Activated CD8-positive, alpha-beta T cell treated with anti-CD3 and anti-CD28 coated beads, Interleukin-2, amount 10 ng/mL, durations not matched to agents 7 days and 5 days (primary cell): Measurements from ENCODE around the gene NOS3. TPM values are rescaled to one million over a fixed set of nuclear protein-coding genes. Genes with fewer than 3 reads are reported as not detected.

Experiments
- ATAC-seq: fragments of 150-1000 bp; cut with Tn5 transposase; one replicate; pipeline ENCODE4 v1.10.0; 2021; ENCODE audit warnings: moderate library complexity
- CTCF ChIA-PET: fragments of 350-600 bp; sonication (Branson Sonifier 250); formaldehyde crosslinking; loops from one replicate; lab custom pipeline; 2021; ENCODE audit warnings: antibody characterized with exemption; lab: Charles Lee
- POLR2A ChIA-PET: fragments of 350-600 bp; sonication (Branson Sonifier 250); formaldehyde crosslinking; loops from one replicate; lab custom pipeline; 2021; ENCODE audit warnings: antibody characterized with exemption; lab: Charles Lee
- DNase-seq: peaks from one replicate; pipeline ENCODE4 v3.0.0-alpha.2; 2020
- H3K27ac Mint-ChIP-seq: one replicate; pipeline ENCODE4 v1.8.0; 2021; ENCODE audit warnings: mild to moderate bottlenecking, mixed read lengths
- H3K27me3 Mint-ChIP-seq: one replicate; pipeline ENCODE4 v1.8.0; 2021; ENCODE audit warnings: low read depth, mixed read lengths
- H3K36me3 Mint-ChIP-seq: one replicate; pipeline ENCODE4 v1.8.0; 2021; ENCODE audit warnings: low read depth, mixed read lengths
- H3K4me1 Mint-ChIP-seq: one replicate; pipeline ENCODE4 v1.8.0; 2021; ENCODE audit warnings: low read depth, mixed read lengths
- H3K4me3 Mint-ChIP-seq: one replicate; pipeline ENCODE4 v1.8.0; 2021; ENCODE audit warnings: mild to moderate bottlenecking, mixed read lengths
- H3K9me3 Mint-ChIP-seq: one replicate; pipeline ENCODE4 v1.8.0; 2022; ENCODE audit warnings: mixed read lengths; ENCODE audit not compliant: insufficient read depth
- total RNA-seq, 2 experiments: library from RNA; stranded (reverse); gene quantifications; one replicate each; pipeline ENCODE4 v1.2.3, GENCODE V29; 2021

NOS3 gene
- total RNA-seq, 2 experiments from 2014 or later: 12.2 to 13.8 TPM

- ATAC-seq (no peak), DNase-seq (no peak)
- Mint-ChIP-seq H3K36me3 (peaks cover 3% of the 10 kb centered on the region), H3K27ac (no peak within 1 kb of the TSS), H3K4me3 (no peak within 1 kb of the TSS), H3K4me1 (peaks cover 17% of the 10 kb centered on the region), H3K9me3 (no peaks in the 10 kb centered on the region), H3K27me3 (peaks cover 12% of the 10 kb centered on the region)
- POLR2A ChIA-PET: interaction anchor here (0.6 kb wide), 1 partner anchor 1678 kb away, joined by 3 read pairs; no protein-coding TSS in a partner anchor
- CTCF ChIA-PET: interaction anchor here (0.6 kb wide), 1 partner anchor 62 kb away, joined by 3 read pairs; no protein-coding TSS in a partner anchor
Observed at GRCh38 chr7:151047976-151048815, 57.4 kb downstream of the NOS3 start, which contains the start of gene ASIC3. TSS of gene ASIC3 (plus strand) at chr7:151048531. CDS start at chr7:151048886, 355 bp downstream.

DNA sequence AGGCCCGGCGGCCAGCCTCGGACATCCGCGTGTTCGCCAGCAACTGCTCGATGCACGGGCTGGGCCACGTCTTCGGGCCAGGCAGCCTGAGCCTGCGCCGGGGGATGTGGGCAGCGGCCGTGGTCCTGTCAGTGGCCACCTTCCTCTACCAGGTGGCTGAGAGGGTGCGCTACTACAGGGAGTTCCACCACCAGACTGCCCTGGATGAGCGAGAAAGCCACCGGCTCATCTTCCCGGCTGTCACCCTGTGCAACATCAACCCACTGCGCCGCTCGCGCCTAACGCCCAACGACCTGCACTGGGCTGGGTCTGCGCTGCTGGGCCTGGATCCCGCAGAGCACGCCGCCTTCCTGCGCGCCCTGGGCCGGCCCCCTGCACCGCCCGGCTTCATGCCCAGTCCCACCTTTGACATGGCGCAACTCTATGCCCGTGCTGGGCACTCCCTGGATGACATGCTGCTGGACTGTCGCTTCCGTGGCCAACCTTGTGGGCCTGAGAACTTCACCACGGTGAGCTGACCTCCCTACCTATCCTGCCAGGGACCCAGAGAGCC is 58.2 kb downstream of the NOS3 start:
- no peak for DNase-seq
- H3K4me3 Mint-ChIP-seq: no peak overlapping the region
- H3K27ac Mint-ChIP-seq: no peak overlapping the region
- peaks cover 21% of the 10 kb centered on the region for H3K4me1 Mint-ChIP-seq
- ATAC-seq: no peak
- POLR2A ChIA-PET: interaction anchor here (0.6 to 1.5 kb wide), 2 partner anchors 56 to 1677 kb away, joined by 3 read pairs; no protein-coding TSS in a partner anchor
- H3K9me3 Mint-ChIP-seq: no peaks in the 10 kb centered on the region
- CTCF ChIA-PET: no interaction called here
- H3K27me3 Mint-ChIP-seq: peaks cover 12% of the 10 kb centered on the region
- peaks cover 3% of the 10 kb centered on the region for H3K36me3 Mint-ChIP-seq

DNA sequence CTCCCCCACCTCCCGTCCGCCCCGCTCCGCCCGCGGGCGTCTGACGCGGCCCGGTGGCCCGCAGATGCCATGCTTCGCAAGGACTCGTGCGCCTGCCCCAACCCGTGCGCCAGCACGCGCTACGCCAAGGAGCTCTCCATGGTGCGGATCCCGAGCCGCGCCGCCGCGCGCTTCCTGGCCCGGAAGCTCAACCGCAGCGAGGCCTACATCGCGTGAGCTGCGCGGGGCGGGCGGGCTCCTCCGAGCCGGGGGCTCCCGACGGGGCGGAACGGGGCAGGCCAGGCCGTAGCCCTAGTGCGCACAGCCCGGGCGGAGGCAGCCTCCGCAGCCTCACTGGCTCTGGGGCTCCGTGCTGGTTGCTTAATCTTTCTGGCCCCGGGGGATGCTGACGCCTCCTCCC is 60.3 kb downstream of the NOS3 start:
- H3K27ac Mint-ChIP-seq: no peak overlapping the region
- no peak overlapping the region for H3K4me3 Mint-ChIP-seq
- DNase-seq: peak; percentile 76
- H3K4me1 Mint-ChIP-seq: peaks cover 23% of the 10 kb centered on the region
- CTCF ChIA-PET: interaction anchor here (1.3 kb wide), 1 partner anchor 59 kb away, joined by 3 read pairs; no protein-coding TSS in a partner anchor
- peaks cover 12% of the 10 kb centered on the region for H3K27me3 Mint-ChIP-seq
- ATAC-seq: peak; percentile 75
- POLR2A ChIA-PET: no interaction called here
- H3K36me3 Mint-ChIP-seq: peaks cover 6% of the 10 kb centered on the region
- no peaks in the 10 kb centered on the region for H3K9me3 Mint-ChIP-seq

GRCh38 chr7:151053096-151053495 is 62.3 kb downstream of the NOS3 start:
- ChIA-PET POLR2A (no interaction called here), CTCF (no interaction called here)
- Mint-ChIP-seq H3K9me3 (no peaks in the 10 kb centered on the region), H3K4me1 (peaks cover 36% of the 10 kb centered on the region), H3K36me3 (peaks cover 6% of the 10 kb centered on the region), H3K27ac (no peak overlapping the region), H3K27me3 (peaks cover 12% of the 10 kb centered on the region), H3K4me3 (no peak overlapping the region)
- no peak for DNase-seq
- ATAC-seq: no peak

DNA sequence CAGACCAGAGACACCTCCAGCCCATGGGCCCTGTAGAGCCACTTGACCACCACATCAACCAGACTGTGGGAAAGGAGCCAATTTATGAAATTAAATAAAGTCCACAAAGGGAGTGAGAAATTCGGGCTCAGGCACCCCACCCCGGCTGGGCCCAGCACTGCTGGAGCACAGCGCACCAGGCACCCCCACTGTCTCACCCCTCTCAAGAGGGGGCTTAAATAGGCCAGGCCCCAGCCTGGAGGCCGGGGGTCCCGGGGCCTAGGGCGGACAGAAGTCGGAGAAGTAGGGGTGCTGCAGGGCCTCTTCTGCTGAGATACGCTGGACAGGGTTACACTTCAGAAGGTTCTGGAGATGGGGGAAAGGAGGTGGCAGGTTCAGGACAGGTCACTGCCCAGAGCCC is 62.9 kb downstream of the NOS3 start:
- Mint-ChIP-seq H3K9me3 (no peaks in the 10 kb centered on the region), H3K27me3 (peaks cover 12% of the 10 kb centered on the region), H3K4me1 (peaks cover 42% of the 10 kb centered on the region), H3K27ac (no peak overlapping the region), H3K36me3 (peaks cover 6% of the 10 kb centered on the region), H3K4me3 (no peak overlapping the region)
- CTCF ChIA-PET: no interaction called here
- POLR2A ChIA-PET: no interaction called here
- ATAC-seq: no peak
- no peak for DNase-seq

DNA sequence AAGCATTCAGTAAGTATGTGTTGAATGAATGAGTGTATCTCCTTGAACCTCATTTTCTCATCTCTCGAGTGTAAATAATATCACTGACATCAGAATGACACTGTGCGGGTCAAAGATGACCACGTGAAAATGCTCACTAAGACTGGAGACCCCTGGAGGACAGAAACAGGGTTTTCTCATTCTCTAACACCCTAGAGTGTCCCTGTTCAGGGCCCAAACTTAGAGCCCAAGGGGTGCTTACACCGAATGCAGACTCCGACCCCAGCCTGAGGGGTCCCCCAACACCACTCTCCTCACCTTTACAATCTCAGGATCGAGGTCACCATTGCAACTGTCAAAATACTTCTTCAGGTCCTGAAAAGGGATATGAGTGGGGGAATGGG is 65.5 kb downstream of the NOS3 start:
- Mint-ChIP-seq H3K4me1 (peaks cover 52% of the 10 kb centered on the region), H3K27me3 (peaks cover 3% of the 10 kb centered on the region), H3K27ac (no peak overlapping the region), H3K9me3 (no peaks in the 10 kb centered on the region), H3K4me3 (peak overlapping the region; percentile 94), H3K36me3 (peaks cover 6% of the 10 kb centered on the region)
- CTCF ChIA-PET: interaction anchor here (1.0 kb wide), 1 partner anchor 54 kb away, joined by 5 read pairs; no protein-coding TSS in a partner anchor
- ATAC-seq: no peak
- DNase-seq: no peak
- POLR2A ChIA-PET: no interaction called here

- no peaks in the 10 kb centered on the region for H3K9me3 Mint-ChIP-seq
- ChIA-PET CTCF (no interaction called here), POLR2A (no interaction called here)
- H3K27me3 Mint-ChIP-seq: peaks cover 3% of the 10 kb centered on the region
- DNase-seq: no peak
- peaks cover 12% of the 10 kb centered on the region for H3K36me3 Mint-ChIP-seq
- ATAC-seq: no peak
- H3K27ac Mint-ChIP-seq: peak overlapping the region; percentile 81
- peak overlapping the region; percentile 94 for H3K4me3 Mint-ChIP-seq
- H3K4me1 Mint-ChIP-seq: peaks cover 54% of the 10 kb centered on the region
Observed at GRCh38 chr7:151056666-151057505, 66.1 kb downstream of the NOS3 start.

- CTCF ChIA-PET: no interaction called here
- Mint-ChIP-seq H3K4me1 (peaks cover 54% of the 10 kb centered on the region), H3K9me3 (no peaks in the 10 kb centered on the region), H3K27me3 (peaks cover 2% of the 10 kb centered on the region), H3K36me3 (peaks cover 12% of the 10 kb centered on the region), H3K4me3 (peak within 1 kb of the TSS; percentile 94), H3K27ac (peak within 1 kb of the TSS; percentile 93)
- POLR2A ChIA-PET: no interaction called here
- DNase-seq: no peak
- ATAC-seq: peak; percentile 6
Observed at GRCh38 chr7:151057506-151057988, 66.7 kb downstream of the NOS3 start, which contains the start of gene CDK5. TSS of gene CDK5 (minus strand) at chr7:151057897. CDS start at chr7:151057848, 49 bp downstream.

DNA sequence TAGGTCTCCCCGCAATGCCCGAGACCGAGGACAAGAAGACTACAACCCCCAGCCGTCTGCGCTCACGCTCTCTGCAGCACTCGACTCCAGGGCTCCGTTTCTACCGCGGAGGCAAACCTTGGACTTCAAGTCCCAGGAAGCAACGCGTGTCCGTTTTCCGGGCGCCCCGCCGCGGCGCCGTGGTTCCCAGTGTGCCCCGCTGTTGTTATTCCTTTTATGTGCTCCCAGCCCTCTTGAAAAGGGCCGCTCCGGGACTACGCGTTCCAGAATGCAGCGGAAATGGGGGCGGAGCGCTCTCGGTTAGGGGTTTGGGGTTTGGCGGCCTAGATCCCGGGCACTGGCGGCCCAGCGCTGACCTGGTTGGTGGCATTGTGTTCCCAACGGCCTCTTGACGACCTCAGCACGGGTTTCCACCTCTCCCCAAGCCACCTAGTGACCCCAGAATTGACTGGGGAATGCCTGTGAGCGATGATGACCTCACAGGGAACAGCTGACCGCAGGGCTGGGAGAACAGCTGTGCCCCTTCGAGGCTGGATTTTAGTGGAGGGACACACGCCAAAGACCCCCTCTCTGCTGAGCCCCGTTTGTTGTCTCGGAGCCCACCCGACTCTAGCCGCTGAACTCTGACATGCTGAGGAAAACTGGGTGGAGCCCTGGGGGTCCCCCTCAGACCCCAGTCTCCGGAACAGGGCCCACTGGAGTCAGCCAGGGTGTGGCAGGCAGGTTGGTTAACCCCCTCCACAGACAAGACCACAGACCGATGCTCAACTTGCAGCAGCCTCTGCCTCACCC is 67.4 kb downstream of the NOS3 start:
- CTCF ChIA-PET: interaction anchor here (0.6 to 1.7 kb wide), 7 partner anchors 26 to 430 kb away, joined by 3 to 5 read pairs (median 3); partner anchors contain the start of gene ABCB8
- H3K27me3 Mint-ChIP-seq: no peaks in the 10 kb centered on the region
- ATAC-seq (peak; percentile 92), DNase-seq (peak; percentile 99)
- POLR2A ChIA-PET: interaction anchor here (1.0 to 1.6 kb wide), 6 partner anchors 10 to 44 kb away, joined by 3 to 5 read pairs (median 4); partner anchors contain the start of genes ABCB8, FASTK and TMUB1
- H3K9me3 Mint-ChIP-seq: no peaks in the 10 kb centered on the region
- peaks cover 11% of the 10 kb centered on the region for H3K36me3 Mint-ChIP-seq
- peak overlapping the region; percentile 94 for H3K4me3 Mint-ChIP-seq
- H3K4me1 Mint-ChIP-seq: peaks cover 48% of the 10 kb centered on the region
- H3K27ac Mint-ChIP-seq: peak overlapping the region; percentile 93

- Mint-ChIP-seq H3K27ac (peak overlapping the region; percentile 93), H3K4me1 (peaks cover 44% of the 10 kb centered on the region), H3K4me3 (peak overlapping the region; percentile 94), H3K27me3 (no peaks in the 10 kb centered on the region), H3K9me3 (no peaks in the 10 kb centered on the region), H3K36me3 (peaks cover 15% of the 10 kb centered on the region)
- peak; percentile 40 for DNase-seq
- peak; percentile 6 for ATAC-seq
- CTCF ChIA-PET: interaction anchor here (0.6 to 1.7 kb wide), 7 partner anchors 26 to 429 kb away, joined by 3 to 5 read pairs (median 3); partner anchors contain the start of gene ABCB8
- POLR2A ChIA-PET: interaction anchor here (1.0 to 1.6 kb wide), 6 partner anchors 9 to 45 kb away, joined by 3 to 5 read pairs (median 4); partner anchors contain the start of genes ABCB8, FASTK and TMUB1
Observed at GRCh38 chr7:151058781-151059366, 68.1 kb downstream of the NOS3 start.
